Metanephros (tissue), 1 donor: Measurements from ENCODE around the gene SELENOS. TPM values are rescaled to one million over a fixed set of nuclear protein-coding genes. Genes with fewer than 3 reads are reported as not detected.

Experiments
- total RNA-seq: library from RNA; depleted of rRNA; stranded (reverse); fragments of >200 nt; gene quantifications from one replicate; pipeline ENCODE4 v1.2.3, GENCODE V29; 2014

Gene SELENOS, protein sequence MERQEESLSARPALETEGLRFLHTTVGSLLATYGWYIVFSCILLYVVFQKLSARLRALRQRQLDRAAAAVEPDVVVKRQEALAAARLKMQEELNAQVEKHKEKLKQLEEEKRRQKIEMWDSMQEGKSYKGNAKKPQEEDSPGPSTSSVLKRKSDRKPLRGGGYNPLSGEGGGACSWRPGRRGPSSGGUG
- 43.1 TPM for total RNA-seq

DNA sequence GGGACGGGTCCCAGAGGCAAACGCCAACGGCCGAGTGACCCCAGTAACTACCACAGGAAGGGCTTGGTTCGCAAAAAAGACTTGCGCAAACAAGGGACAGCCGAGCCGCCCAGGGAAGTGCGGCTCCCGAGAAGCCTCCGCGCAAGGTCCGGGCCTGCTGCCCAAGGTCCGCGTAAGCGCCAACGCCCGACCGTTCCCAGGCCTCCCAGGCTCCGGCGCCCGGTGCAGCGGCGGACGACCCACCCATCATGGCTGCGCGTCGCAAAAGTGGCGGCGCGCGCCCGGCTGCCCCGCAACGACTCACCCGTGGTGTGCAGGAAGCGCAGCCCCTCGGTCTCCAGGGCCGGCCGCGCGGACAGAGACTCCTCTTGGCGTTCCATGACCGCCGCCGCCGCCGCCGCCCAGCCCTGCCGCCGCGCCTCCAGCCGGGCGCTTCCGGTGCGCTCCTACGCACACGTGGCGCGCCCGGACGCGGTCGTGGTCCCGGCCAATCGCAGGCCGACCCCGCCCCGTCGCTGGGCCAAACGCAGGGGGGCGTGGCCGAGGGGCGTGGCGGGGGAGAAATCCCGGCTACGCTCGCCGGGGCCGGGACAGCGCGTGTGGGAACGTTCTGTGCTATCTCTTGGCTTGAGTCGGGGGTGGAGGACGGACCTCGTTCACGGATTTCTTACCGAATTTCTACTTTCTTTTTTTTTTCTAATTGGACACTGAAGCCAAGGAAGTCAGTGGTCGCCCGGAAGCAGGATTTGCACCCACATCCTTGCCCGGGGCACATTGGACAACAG is at the start of gene SELENOS:
SELENOS (minus strand) TSS at position 448 of the 785 bp plus-strand sequence; CDS start at position 380, 68 bp downstream.

DNA sequence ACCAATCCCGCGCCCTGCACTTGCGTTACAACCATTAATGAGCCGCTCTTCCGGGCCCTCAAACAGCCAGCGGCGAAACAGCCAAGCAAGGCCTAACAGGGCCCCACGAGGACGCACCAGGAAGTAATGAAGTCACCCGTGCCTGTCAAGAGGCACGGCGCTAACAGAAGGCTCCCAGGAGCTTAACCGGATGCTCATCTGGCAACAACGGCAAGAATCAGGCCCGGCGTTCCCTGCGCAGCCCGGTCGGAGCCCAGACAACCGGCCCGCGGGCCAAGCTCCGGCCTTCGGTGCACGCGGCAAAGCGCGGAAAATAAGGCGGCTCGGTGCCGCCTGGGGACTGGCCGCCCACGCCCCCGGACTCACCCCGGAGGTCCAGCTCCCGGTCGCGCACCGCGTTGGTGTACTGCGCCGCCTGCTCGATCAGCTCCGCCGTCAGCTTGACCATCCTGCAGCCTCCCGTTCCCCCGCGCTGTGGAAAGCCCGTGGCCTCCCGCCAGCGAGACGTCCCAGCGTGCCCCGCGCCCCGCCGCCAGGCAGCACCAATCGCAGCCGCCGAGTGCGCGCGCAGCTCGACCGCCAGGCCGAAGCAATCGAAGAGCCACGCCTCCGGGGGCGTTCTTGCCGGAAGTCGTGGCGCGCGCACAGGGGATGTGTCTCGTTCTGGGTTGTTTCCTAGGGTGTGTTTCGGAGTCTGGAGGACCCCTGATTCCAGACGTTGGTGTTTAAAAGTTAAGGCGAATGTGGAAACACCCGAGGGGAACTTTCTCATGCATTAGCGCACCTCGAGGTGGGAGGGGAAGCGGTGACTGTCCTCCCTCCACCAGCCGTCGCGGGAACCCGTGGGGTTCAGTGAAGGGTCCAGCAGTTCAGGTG is 17.7 kb upstream of the SELENOS start, which contains the start of gene SNRPA1:
SNRPA1 (minus strand) TSS at position 518 of the 876 bp plus-strand sequence; CDS start at position 448, 70 bp downstream.

DNA sequence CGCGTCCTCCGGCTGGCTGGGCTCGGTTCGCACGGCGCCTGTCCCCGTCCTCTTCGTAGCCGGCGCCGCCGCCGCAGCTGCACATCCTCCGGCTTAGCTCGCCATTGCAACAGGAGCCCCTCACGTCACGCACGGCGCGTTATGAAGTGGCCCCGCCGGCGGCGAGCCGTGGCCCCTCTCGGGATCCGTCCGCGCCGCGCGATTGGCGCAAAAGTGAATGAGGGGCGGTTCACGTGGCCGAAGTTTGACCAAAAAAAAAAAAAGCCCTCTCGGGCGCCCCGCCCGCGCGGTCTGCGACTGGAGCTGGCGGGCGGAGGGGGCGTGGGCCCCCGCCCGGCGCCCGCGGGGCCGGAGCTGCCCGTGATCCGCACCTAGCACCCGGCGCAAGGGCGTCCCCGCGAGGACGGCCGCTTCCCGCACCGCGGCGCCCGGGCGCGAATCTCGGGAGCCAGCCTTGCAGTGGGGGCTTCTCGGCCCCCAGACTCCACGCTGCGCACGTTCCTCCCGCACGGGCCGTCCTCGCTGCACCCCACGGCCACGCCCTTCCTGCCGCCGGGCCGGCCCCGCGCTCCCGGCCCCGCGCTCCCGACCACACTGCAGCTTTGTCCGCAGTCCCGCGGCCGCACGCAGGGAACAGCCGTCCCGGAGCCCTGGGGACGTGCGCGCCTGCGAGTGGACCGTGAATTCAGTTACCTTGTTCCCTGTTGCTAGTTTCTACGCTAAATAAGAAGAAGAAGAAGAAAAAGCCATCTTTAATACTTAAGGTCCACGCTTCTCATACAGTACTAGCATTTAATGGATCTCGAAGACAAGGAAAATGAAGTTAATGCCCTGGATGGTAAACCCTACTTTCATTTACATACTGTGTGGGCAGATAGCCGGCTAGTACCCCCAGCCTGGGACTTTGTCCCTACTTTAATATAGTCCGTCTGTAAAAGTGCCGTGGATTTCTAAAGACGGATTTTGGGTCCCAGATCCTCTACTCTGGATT is 25.2 kb downstream of the SELENOS start, which contains the start of gene CHSY1:
CHSY1 (minus strand) TSS at position 219 of the 991 bp plus-strand sequence. CDS start 592 bp downstream, outside the sequence.

Other genes with a start within 250 kb of the SELENOS start
- gene CHSY1, start 25.4 kb downstream of the SELENOS start, total RNA-seq, result 39.9 TPM
- 22.0 TPM for gene SNRPA1, start 17.8 kb upstream of the SELENOS start, total RNA-seq
- 13.4 TPM for gene PCSK6, start 212.2 kb upstream of the SELENOS start, total RNA-seq